Measurements from ENCODE around the gene RPS6KB2. TPM values are rescaled to one million over a fixed set of nuclear protein-coding genes. Genes with fewer than 3 reads are reported as not detected.

Gene RPS6KB2
- total and polyA plus RNA-seq, 9 of the 15 experiments (the other 6 are each of a cell fraction or from before 2014, with no cell fraction given), result 0.42 to 122 (median 82.6) TPM

GRCh38 chr11:67411785-67412152 lies 16.5 kb upstream of the RPS6KB2 start:
- Histone ChIP-seq H3K9ac (ENCODE audit: insufficient read depth in 1 of 2, low read depth in 2 of 2, low read length in 2 of 2) (peak overlapping the region in 1 of 2 experiments; percentile 84; a peak in 2 of 4 replicates), H3K79me2 (ENCODE audit: control insufficient read depth, insufficient read depth, low read length) (no peaks in the 10 kb centered on the region), H3K4me3 (no peak overlapping the region), H3K4me2 (ENCODE audit: insufficient read depth, low read length) (no peak overlapping the region; the same call in 1 of the 2 replicates), H3K36me3 (ENCODE audit: control insufficient read depth, insufficient read depth, low read length) (no peaks in the 10 kb centered on the region), H3K9me1 (ENCODE audit: control insufficient read depth, insufficient read depth, low read length) (no peaks in the 10 kb centered on the region), H3K27ac (ENCODE audit: extremely low read depth, low read depth, low read length) (no peak overlapping the region), H2AFZ (ENCODE audit: low read depth, low read length) (no peak overlapping the region), H3K4me1 (replicated peaks in 1 of 2; ENCODE audit: control insufficient read depth in 2 of 2, insufficient read depth in 2 of 2, low read length in 2 of 2) (peaks cover 21 to 64% of the 10 kb centered on the region in 2 experiments), H3K27me3 (ENCODE audit: control insufficient read depth in 2 of 2, insufficient read depth in 2 of 2, low read length in 2 of 2) (no peaks in the 10 kb centered on the region), H4K20me1 (replicated peaks; ENCODE audit: control insufficient read depth, insufficient read depth, low read length) (no peaks in the 10 kb centered on the region; the same call in 1 of the 2 replicates), H3K9me3 (replicated peaks; ENCODE audit: control insufficient read depth, insufficient read depth, low read depth, low read length) (no peaks in the 10 kb centered on the region)
- in situ Hi-C loops (cut with MboI), result no loop called here
- peak; percentile 47 for TF ChIP-seq MEIS2 (IDR thresholded peaks at IDR 0.05; ENCODE audit: partially characterized antibody)
- 0 out of 2 replicates have a peak, but pooled peaks have one; percentile 11 for TF ChIP-seq SMC3 (conservative IDR thresholded peaks at IDR 0.05; ENCODE audit: insufficient read depth, low read depth, low read length)
- peak; percentile 21; the same call in 1 of the 2 replicates for TF ChIP-seq MAX (CRISPR knock-in tag; IDR thresholded peaks at IDR 0.05)
- no peak for TF ChIP-seq U2AF2 (optimal IDR thresholded peaks at IDR 0.05; ENCODE audit: low read depth, low read length)
- TF ChIP-seq TCF3 (CRISPR knock-in tag; IDR thresholded peaks at IDR 0.05), result 0 out of 2 replicates have a peak, but pooled peaks have one; percentile 16
- TF ChIP-seq ZSCAN29 (IDR thresholded peaks at IDR 0.05), result no peak
- TF ChIP-seq ETV6 (IDR thresholded peaks at IDR 0.05; ENCODE audit: borderline replicate concordance in 1 of 2, low read depth in 2 of 2, low read length in 1 of 2), result no peak
- TF ChIP-seq ETV6 (CRISPR knock-in tag; IDR thresholded peaks at IDR 0.05; ENCODE audit: borderline replicate concordance), result no peak
- no peak for TF ChIP-seq EP300 (IDR thresholded peaks at IDR 0.05; ENCODE audit: low read length)
- 0 out of 4 replicates have a peak, but pooled peaks of 1 of the 2 experiments have one; percentile 26 for TF ChIP-seq NRF1 (conservative IDR thresholded peaks at IDR 0.05 in 1 of 2, IDR thresholded peaks at IDR 0.05 in 1 of 2)
- TF ChIP-seq NCOR1 (IDR thresholded peaks at IDR 0.05), result no peak
- TF ChIP-seq HMG20A (CRISPR knock-in tag; conservative IDR thresholded peaks at IDR 0.05), result no peak
- CTCF ChIA-PET (ENCODE audit: low intra/inter-chr PET ratio), result no interaction called here
- POLR2A ChIA-PET, result interaction anchor here (0.5 to 3.0 kb wide), 7 partner anchors 9 to 842 kb away, joined by 3 to 19 read pairs (median 3); partner anchors contain the start of gene PPP1CA
- peak in 2 of 4 experiments; percentile 39 to 51 for DNase-seq (ENCODE audit: extremely low read depth in 1 of 4, low spot score in 3 of 4)
- intact Hi-C loops (cut with micrococcal nuclease), result no loop called here
- WGBS (ENCODE audit: insufficient coverage, low coverage, missing lambda C conversion rate), result 6% methylated on average over 7 of the region's 7 CpGs
- no TSS peak for BruUV-seq (replicated peaks)
- ATAC-seq, result peak; percentile 34
- no peak for FAIRE-seq

All from K562 (cell line).